LNCaP clone FGC (cell line): ENCODE data around the gene ADD2.

Experiments
- DNase-seq: peaks from one replicate; pipeline ENCODE4 v3.0.0-alpha.2; 2011; ENCODE audit warnings: low read depth
- H3K4me3 ChIP-seq: 2 replicates; pipeline ENCODE4 v1.5.1; 2011; ENCODE audit warnings: mild to moderate bottlenecking, low read depth, low read length, control low read depth
- TF ChIP-seq, protein P1 (sequence below): IDR thresholded peaks from 2 replicates; pipeline ENCODE4 v1.5.1; 2012; ENCODE audit warnings: mild to moderate bottlenecking; ENCODE audit not compliant: control insufficient read depth, insufficient read depth; ENCODE audit errors: extremely low read depth

The ADD2 gene

GRCh38 chr2:70751881-70752280 is 16.1 kb downstream of the ADD2 start:
- H3K4me3 ChIP-seq = no peak overlapping the region
- TF ChIP-seq, protein P1, sequence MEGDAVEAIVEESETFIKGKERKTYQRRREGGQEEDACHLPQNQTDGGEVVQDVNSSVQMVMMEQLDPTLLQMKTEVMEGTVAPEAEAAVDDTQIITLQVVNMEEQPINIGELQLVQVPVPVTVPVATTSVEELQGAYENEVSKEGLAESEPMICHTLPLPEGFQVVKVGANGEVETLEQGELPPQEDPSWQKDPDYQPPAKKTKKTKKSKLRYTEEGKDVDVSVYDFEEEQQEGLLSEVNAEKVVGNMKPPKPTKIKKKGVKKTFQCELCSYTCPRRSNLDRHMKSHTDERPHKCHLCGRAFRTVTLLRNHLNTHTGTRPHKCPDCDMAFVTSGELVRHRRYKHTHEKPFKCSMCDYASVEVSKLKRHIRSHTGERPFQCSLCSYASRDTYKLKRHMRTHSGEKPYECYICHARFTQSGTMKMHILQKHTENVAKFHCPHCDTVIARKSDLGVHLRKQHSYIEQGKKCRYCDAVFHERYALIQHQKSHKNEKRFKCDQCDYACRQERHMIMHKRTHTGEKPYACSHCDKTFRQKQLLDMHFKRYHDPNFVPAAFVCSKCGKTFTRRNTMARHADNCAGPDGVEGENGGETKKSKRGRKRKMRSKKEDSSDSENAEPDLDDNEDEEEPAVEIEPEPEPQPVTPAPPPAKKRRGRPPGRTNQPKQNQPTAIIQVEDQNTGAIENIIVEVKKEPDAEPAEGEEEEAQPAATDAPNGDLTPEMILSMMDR = no peak
- DNase-seq = no peak

DNA sequence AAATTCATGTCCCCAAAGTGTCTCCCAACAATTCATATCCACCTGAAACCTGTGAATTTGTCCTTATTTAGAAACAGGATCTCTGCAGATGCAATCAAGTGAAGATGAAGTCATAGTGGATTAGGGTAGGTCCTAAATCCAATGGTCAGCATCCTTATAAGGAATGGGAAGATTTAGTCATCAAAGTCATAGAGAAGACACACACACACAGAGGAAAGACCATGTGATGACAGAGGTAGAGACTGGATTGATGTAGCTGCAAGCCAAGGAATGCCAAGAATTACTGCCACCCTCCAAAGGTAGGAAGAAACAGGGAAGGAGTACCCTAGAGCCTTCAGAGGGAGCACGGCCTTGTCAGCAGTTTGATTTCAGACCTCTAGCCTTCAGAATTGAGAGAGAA is 17.7 kb downstream of the ADD2 start:
- DNase-seq = no peak
- TF ChIP-seq, protein P1 = no peak
- no peak overlapping the region for H3K4me3 ChIP-seq

DNA sequence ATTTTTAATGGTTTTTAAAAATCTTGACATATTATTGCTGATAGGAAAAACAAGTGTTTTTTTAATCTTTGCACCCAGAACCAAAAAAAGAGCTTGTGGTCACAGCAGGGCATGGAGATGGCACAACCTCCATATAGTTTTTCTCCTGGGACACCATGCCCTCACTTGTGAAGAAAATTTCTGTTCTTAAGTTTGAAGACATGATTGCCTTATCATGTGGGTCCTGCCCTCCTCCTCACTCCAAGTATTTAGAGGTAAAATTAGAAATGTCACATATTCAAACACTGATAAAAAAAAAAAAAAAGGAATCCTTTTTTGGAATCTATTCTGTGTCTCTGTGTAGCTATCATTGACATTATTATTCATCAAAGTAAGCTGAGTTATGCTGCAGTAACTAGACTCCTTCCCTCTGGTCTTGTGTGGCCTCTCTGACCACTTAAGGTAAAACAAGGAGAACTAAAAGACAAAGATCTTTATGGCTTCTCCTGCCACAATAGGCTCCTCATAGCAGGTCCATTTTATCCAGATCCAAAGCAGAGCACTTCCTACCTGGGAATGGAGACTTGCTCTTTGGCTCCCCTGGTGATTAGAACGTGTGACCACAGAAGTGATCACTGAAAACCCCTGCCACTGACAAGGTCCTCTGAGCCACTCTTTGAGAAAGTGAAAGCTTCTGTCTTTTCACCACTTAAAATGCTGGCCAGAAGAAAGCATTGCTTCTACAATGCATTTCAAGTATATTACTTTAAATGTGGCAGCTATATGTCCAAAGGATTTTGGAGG is 19.8 kb downstream of the ADD2 start:
- no peak overlapping the region for H3K4me3 ChIP-seq
- DNase-seq = no peak
- TF ChIP-seq, protein P1 = no peak

GRCh38 chr2:70747284-70747683 is 20.7 kb downstream of the ADD2 start:
- no peak for DNase-seq
- TF ChIP-seq, protein P1 = no peak
- H3K4me3 ChIP-seq = no peak overlapping the region

GRCh38 chr2:70746094-70746974 is 21.7 kb downstream of the ADD2 start:
- TF ChIP-seq, protein P1 = no peak
- no peak for DNase-seq
- H3K4me3 ChIP-seq = no peak overlapping the region

DNA sequence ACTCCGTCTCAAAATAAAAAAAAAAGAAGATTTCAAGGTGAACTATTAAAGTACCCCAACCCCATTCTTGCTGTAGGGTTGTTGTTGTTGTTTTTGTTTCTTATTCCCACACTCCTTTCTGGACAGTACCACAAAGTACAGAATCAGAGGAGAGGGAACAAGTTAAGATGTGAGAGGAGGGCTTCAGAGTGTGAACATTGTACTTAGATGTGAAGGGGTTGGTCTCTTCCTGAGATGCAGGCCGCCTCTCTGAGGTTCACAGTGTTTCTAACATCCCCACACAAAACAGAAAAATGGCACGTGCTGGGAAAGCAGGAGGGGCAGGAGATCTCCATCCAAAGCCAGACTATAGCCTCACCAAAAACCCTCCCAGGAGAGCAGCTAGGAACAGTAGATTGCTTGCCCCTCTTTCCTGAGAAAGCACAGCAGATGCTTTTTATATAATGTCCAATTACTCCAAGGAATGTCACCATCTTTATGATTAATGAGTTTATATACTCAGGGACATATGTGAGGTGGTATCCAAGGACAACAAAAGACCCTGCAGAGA is 22.6 kb downstream of the ADD2 start:
- DNase-seq = no peak
- H3K4me3 ChIP-seq = no peak overlapping the region
- TF ChIP-seq, protein P1 = no peak
